Measurements from ENCODE around the gene APOL2.
"Not testable (repeated sequence)": the region's sequence is repeated elsewhere in the genome, so short reads cannot be mapped to it uniquely, and the experiment has no call there.

Gene APOL2

DNA sequence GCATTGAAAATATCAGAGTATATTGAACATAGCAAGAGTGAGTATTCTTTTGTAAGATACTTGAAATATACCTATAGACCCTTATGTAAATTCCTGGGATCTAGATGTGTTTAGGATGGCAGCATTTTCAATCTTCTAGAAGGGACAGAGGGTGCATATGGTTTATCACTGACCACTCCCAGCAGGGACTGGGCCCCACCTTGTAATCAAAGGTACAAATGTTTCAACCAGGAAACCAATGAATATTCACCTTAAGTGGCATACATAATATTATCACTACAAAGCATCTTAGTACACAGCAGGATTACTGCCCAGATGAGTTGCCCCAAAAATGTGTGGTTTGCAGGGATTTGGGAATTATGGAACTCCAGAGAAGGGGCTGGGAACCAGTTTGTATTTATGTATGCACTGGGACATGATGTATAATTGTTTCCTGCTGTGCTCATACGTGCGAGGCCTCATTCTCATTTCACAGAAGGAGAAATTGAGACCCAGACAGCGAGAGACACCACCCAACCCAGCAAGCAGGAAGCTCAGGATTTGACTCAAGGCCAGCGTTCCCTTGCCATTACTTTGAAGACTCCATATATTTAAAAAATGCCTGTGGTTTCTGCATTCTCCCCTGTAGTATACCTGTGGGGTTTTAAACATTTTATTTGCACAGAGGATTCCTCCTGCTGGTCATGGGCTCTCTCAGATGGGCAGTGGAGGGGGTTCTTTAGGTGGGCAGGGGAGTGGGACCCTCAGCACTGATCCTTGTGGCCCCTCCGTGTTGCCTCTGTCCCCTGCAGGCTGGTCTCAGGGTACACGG, 42.9 kb downstream of the APOL2 start:
- no peak for DNase-seq

DNA sequence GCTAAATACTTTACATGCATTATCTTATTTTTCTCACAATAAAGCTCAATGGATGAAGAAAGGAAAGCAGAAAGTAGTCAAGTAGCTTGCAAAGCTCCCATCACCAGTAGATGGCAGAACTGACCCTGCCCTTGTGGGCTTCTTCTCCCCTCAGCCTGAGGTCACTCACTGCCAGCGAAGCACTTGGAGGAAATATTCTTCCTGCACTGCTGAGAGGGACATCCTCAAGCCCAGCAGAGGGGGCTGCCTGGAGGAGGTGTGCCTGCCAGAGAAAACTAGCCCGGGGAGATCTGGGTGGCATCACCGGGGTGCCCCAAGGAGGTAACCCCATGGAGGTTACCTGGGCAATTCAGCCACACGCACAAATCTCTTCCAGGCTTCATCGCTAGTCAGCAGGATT, 44.4 kb downstream of the APOL2 start:
- DNase-seq = peak; percentile 49

GRCh38 chr22:36194385-36194784, 44.9 kb downstream of the APOL2 start:
- no peak for DNase-seq

DNA sequence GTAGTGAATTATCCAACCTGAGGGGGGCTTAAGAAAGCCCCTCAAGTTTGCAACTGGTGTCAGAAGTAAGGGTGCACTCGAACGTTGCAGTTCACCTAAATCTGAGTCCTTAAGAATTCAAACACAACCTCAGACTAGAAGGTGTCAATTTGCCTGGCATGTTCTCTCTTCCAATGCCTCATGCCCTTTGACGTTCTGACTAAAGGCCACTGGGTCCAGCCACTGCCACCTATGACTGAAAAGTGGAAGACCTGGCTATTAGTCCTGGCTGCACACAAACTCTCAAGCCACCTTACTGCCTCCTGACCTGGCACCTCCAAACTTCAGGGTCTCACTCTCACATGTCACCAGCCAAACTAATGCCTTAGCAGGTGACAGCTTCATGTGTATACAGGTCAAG, 45.8 kb downstream of the APOL2 start:
- DNase-seq = no peak

DNA sequence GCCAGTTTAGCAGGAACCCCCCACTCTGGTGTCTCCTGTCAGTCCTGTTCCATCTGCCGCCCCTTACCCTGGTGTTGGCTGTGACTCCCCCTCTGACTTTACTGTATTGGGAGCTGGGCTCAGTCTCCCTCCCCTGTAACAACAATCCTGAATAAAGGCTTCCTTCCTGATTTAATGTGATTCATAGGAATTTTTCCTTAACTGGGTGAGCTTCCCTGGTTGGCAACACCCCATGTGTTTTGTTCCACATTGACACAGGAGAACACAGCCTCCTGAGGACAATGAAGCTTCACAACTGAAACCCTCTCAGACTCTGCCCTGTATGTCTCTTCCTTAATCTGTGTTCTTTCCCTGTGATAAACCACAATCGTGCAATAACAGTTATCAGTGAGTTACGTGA, 46.2 kb downstream of the APOL2 start:
- DNase-seq = no peak

DNA sequence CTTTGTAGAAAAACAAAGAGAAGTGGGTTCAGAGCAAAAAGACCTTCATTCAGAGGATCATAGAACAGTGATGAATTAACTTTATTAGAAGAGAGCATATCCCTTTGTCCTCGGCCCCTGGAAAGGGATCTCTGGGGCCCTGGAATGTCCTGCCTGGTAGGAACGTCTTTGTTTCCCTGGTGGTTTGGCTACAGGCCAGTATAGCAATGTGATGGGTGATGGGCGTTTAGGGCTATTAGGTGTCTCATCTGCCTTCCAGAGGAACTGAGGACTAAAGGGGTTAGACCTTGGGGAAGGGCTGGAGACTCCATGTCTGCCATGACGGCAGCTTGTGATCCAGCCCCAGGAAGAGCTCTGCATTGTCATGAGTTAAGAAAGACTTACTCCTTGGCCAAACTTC, 46.8 kb downstream of the APOL2 start:
- no peak for DNase-seq

- DNase-seq = no peak
Measured at GRCh38 chr22:36191106-36191836, 48.1 kb downstream of the APOL2 start.

DNA sequence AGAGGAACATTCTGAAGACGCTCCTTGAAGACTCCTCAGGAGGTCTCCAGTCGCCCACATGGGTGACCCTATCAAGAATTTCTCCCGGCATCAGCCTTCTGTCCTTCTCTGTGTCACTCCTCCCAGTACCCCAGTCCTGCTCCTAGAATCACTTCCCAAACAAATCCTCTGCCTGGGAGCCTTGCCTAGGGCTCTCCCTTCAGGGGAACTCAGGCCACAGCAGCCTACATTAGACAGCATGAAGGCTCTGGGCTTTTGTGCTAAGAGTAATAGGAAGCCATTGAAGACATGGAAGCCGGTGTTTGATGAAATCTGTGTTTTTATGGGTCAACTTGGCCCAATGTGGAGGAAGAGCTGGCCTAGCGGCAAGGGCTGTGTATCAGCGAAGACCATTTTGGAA, 51.5 kb downstream of the APOL2 start:
- not testable (repeated sequence) for DNase-seq

DNA sequence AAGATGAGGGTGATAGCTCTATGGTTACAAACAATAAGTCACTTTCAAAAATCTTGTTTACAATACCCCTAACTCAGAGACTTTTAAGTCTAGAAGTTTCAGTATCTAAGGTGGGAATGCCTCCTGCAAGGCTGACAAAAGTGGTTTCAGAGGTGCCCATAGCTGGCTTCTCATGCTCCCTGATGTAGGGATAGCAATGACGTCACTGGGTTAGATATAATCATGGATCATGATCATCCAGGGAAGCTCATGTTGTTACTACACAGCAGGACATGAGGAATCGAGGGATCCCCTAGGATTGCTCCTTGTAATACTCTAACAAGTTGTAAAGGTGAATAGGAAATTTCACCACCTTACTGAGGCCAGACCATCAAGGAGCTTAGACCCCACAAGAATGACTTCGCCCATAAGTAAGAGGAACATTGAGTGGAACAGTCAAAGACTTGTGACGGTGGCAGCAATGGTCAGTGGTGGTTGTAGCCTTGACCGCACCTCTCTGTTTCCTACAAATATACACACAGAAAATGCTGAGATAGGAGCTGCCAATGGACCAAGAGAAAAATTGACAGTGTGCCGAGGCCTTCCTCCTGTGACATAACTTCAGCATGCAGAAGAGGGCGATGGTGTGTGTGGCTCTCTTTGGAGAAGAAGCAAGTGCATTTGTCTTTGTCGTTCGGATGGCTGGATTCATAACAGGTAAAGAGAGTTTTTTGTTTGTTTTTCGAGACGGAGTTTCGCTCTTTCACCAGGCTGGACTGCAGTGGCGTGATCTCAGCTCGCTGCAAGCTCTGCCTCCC, 53.3 kb downstream of the APOL2 start:
- no peak for DNase-seq

DNA sequence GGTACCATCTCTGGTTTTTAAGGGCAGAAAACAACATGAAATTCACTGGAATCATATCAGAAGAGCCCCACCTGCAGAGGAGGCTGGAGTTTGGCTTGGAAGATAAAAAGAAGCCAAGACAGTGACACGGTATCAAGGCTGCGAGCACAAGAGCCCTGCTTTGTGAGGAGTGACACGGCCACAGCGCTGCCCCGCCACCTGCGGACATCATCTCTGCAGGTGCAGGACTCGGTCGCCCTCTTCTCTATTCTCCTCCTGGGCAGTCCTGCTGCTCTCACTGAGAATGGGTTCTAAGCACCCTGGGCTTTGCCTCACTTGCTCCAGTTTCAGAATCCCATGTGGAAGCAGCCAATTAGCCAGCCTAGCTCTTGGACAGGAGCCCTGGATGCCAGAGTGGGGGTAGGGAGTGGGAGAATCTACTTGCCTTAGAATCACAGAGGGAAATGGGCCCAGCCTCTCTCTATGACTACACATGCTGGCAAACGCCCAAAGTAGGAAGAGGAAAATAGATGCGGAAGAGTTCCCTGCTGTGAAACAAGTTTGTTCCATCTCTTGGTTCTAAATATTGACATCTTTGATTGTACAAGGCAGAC, 54.8 kb downstream of the APOL2 start:
- peak; percentile 60 for DNase-seq

- no peak for DNase-seq
Measured at GRCh38 chr22:36183446-36183845, 55.9 kb downstream of the APOL2 start.

DNA sequence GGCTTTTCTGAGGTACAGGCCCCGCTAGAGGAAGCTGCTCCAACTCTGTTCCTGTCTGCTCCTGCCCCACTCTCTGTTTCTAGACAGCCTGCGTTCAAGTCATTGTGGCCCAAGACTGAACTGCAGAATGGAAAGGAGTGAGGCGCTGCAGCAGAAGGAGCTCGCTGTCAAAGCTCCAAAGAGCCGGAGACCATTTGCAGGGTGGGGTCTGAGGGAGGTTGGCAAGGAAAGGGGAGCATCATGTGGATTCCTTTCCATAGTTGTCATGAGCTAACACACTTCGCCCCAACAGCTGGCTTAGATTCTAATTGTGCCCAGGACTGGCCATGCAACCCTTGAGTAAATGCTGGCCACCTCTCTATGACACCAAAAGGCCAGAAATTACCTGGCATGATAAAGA, 56.5 kb downstream of the APOL2 start:
- DNase-seq = no peak

- no peak for DNase-seq
Measured at GRCh38 chr22:36182056-36182455, 57.3 kb downstream of the APOL2 start.

GRCh38 chr22:36180928-36181327, 58.4 kb downstream of the APOL2 start:
- no peak for DNase-seq

- peak; percentile 69 for DNase-seq
Measured at GRCh38 chr22:36180038-36180880, 59.1 kb downstream of the APOL2 start.

DNA sequence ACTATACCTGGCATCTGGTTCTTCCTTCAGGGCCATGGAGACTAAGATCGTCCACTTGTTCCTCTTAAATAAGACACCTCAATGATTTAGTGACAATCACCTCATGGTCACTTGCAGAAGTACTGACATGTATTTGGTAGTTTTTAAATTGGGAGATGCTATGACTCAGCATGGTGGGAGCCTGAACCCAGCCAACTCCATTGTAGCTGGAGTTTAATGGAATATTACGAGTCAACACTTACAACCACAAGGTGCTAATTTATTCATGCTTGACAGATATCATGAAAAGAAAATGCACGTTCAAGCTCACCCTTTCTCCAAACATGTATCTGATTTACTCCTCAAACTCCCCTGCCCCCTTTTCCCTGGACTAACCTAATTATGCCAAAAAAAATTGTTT, 62.2 kb downstream of the APOL2 start:
- no peak for DNase-seq

Measured in NCI-H146 (cell line).